GM10248 (cell line): ENCODE results near the gene VIM.

Experiments
- CTCF ChIA-PET: fragments of 300-600 bp; sonication (Branson Sonifier 250); formaldehyde crosslinking; extraction: SDS; loops from one replicate; lab custom pipeline; 2021; ENCODE audit warnings: antibody characterized with exemption; lab: Yijun Ruan, JAX
- POLR2A ChIA-PET: fragments of 350-650 bp; sonication (Branson Sonifier 250); formaldehyde crosslinking; extraction: SDS; loops from one replicate; lab custom pipeline; 2020; ENCODE audit warnings: antibody characterized with exemption; lab: Yijun Ruan, JAX
- DNase-seq: peaks from one replicate; pipeline ENCODE4 v3.0.0; 2012; ENCODE audit errors: extremely low spot score
- TF ChIP-seq, protein P1 (sequence below): IDR thresholded peaks from 2 replicates; pipeline ENCODE4 v1.5.1; 2012; ENCODE audit warnings: mild to moderate bottlenecking, low read depth; ENCODE audit errors: extremely low read depth, missing control alignments, control extremely low read depth

VIM gene

DNA sequence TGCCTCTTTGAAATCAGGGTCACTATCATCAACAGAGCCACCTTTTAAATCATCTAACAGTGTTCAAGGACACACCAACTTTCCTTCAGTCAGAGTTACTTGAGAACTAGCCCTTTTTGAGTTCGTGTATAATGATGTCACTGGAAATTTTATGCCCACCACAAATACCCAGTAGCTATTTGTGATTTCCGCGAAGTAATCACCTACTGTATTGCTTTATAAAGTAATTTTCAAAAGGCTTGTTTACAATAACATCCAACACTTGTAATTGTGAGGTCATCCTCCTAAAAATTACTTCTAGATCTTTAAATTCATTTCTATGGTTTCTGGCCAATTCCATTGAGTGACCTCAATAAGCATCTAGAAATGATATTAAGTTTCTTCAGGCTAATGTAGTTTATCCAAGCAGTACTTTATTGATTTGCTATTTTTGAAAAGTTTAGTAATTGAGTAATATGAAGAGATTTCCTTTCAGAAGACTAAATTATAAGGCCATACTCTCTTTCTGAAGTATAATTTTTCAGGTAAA is 39.3 kb upstream of the VIM start:
- ChIA-PET POLR2A (no interaction called here), CTCF (no interaction called here)
- TF ChIP-seq, protein P1, sequence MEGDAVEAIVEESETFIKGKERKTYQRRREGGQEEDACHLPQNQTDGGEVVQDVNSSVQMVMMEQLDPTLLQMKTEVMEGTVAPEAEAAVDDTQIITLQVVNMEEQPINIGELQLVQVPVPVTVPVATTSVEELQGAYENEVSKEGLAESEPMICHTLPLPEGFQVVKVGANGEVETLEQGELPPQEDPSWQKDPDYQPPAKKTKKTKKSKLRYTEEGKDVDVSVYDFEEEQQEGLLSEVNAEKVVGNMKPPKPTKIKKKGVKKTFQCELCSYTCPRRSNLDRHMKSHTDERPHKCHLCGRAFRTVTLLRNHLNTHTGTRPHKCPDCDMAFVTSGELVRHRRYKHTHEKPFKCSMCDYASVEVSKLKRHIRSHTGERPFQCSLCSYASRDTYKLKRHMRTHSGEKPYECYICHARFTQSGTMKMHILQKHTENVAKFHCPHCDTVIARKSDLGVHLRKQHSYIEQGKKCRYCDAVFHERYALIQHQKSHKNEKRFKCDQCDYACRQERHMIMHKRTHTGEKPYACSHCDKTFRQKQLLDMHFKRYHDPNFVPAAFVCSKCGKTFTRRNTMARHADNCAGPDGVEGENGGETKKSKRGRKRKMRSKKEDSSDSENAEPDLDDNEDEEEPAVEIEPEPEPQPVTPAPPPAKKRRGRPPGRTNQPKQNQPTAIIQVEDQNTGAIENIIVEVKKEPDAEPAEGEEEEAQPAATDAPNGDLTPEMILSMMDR = no peak
- DNase-seq = no peak

DNA sequence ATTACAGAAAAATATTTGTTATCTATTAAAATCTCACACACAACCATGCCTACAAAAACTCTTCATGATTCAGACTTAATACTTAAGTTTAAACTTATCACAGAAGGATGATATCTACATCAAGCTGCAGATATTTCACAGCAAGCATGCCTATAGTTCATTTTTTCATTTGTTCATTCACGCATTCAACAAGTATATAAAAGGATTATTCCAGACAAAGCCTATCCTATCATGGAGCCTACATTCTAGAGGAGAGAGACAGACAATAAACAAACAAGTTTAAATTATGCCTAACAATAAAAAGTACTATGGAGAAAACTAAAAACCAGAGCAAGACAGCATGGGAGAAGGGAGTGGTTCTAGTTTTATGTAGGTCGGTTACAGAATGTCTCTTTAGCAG is 37.4 kb upstream of the VIM start:
- ChIA-PET POLR2A (no interaction called here), CTCF (interaction anchor here (1.0 to 2.0 kb wide), 2 partner anchors 10 to 30 kb away, joined by 3 to 6 read pairs; no protein-coding TSS in a partner anchor)

DNA sequence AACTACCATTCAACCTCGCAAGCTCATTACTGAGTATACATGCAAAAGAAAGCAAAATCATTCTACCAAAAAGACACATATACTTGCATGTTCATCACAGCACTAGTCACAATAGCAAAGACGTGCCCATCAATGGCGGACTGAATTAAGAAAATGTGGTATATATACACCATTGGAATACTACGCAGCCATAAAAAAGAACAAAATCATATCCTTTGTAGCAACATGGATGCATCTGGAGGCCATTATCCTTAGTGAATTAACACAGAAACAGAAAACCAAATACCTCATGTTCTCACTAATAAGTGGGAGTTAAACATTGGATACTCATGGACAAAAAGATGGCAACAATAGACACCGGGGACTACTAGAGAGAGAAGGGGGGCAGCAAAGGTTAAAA is 33.0 kb upstream of the VIM start:
- TF ChIP-seq, protein P1 = no peak
- ChIA-PET POLR2A (no interaction called here), CTCF (no interaction called here)
- DNase-seq = no peak

More for the DNA sequence above, 37.4 kb upstream of the VIM start:
- DNase-seq = no peak
- TF ChIP-seq, protein P1 = no peak

DNA sequence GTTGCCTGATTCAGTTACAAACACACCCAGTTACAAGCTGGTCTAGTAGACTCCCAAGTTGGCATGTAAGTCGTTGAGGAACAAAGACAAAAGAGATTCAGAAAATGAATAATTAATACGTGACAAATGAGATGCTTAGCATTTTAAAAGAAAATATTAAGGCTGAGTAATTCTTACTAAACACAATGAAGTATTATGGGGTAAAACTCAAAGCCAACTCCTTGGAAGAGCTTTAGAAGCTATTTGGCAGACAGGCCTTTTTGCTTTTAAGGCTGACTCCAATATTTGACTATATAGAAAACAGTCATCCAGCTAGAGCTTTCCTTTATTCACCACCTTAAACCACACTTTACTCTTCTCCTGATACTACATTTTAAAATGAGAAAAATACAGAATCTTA is 32.0 kb upstream of the VIM start:
- no peak for DNase-seq
- TF ChIP-seq, protein P1 = no peak
- POLR2A ChIA-PET = no interaction called here
- CTCF ChIA-PET = interaction anchor here (0.9 kb wide), 1 partner anchor 17 kb away, joined by 3 read pairs; no protein-coding TSS in a partner anchor

DNA sequence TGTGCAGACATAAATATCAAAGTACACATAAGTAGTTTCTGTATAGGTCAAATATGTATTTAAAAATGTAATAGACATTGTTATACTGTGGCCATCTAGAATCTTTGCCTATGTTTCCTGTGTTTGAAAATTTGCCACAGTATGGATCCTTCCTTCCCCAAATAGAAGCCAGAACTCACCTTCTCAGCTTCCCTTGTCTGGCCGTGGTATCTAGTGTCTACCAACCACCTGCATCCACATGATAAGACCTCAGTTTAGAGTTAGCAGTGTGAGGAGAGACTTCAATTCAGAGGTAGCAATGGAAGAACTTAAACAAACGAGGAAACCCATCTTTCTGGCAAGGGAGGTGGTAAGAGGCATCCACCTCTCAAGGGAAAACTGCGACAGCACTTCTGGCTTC is 31.5 kb upstream of the VIM start:
- no peak for DNase-seq
- ChIA-PET CTCF (interaction anchor here (0.9 kb wide), 1 partner anchor 17 kb away, joined by 3 read pairs; no protein-coding TSS in a partner anchor), POLR2A (no interaction called here)
- TF ChIP-seq, protein P1 = no peak

DNA sequence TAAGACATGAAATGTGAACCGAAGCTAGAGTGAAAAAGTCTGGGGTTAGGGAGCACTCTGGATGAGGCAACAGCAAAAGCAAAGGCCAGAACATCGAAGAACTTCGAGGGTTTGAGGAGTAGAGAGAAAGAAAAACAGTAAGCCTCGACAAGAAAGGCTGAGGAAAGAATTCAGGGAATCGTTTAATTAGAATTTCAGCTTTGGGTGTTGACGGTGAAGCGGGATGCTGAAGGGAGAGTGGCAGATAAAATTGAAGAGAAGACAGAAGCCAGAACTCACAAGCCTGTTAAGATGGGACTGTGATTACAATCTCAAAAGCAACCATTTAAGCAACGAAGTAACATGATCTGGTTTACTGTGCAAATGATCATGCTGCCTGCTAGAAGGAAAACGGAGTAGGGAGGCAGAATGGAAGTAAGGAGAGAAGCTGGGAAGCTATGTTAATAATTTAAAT is 28.7 kb upstream of the VIM start:
- DNase-seq = no peak
- ChIA-PET POLR2A (no interaction called here), CTCF (interaction anchor here (1.1 kb wide), 1 partner anchor 8 kb away, joined by 6 read pairs; no protein-coding TSS in a partner anchor)
- TF ChIP-seq, protein P1 = no peak
